Measurements from ENCODE around the gene SBSN.

SBSN gene

DNA sequence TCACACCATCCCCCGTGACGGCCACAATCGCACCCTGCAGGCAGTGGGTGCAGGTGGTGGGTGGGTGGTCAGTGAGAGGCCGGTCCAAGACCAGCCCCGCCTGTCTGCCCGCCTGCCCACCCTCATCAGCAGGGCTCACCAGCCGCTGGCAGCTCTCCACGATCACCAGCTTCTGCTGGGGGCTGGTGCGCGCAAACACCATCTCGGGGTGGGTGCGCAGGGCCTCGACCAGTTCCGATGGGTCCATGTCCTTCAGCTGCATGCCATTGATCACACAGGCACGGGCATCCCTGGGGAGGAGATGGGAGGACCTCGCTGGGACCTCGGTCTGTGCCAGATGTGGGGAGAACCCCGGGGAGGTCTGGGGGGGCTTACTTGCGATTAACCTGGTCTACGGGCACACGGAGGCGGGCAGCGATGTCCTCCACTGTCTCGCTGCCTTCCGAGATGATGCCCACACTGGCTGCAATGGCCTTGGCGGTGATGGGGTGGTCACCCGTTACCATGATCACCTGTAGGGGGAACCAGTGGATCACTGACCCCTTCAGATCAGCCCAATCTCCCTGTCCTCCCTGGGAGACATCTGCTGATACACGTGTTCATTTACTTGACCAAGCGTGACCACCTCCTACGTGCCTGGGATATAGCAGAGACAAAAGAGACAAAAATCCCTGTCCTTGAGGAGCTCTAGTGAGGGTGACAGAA is 27.3 kb upstream of the SBSN start:
- Histone ChIP-seq H3K27ac (no peak overlapping the region), H3K4me3 (no peak overlapping the region)

DNA sequence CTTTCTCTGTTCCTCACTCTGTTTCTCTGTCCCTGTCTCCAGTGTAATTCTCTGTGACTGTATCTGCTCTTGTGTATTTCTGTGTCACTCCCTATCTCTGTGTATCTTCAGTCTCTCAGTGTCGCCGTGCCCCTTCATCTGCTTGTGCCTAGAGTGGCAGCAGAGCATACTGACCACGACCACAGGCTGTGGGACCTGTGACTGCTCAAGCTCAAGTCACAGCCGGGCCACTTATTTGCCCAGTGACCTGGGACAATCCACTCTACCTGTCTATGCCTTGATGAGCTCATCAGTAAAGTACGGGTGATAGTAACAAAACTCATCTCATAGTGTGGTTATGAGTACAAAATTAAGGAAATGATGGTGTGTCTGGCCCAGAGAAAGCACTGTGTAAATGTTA is 26.0 kb upstream of the SBSN start:
- Histone ChIP-seq H3K27ac (no peak overlapping the region), H3K4me3 (no peak overlapping the region)

GRCh38 chr19:35553385-35554000 is 25.4 kb upstream of the SBSN start:
- H3K4me3 ChIP-seq: no peak overlapping the region
- H3K27ac ChIP-seq: no peak overlapping the region

- H3K4me3 ChIP-seq: no peak overlapping the region
- no peak overlapping the region for H3K27ac ChIP-seq
These were observed 24.6 kb upstream of the SBSN start for GRCh38 chr19:35552534-35553384.

DNA sequence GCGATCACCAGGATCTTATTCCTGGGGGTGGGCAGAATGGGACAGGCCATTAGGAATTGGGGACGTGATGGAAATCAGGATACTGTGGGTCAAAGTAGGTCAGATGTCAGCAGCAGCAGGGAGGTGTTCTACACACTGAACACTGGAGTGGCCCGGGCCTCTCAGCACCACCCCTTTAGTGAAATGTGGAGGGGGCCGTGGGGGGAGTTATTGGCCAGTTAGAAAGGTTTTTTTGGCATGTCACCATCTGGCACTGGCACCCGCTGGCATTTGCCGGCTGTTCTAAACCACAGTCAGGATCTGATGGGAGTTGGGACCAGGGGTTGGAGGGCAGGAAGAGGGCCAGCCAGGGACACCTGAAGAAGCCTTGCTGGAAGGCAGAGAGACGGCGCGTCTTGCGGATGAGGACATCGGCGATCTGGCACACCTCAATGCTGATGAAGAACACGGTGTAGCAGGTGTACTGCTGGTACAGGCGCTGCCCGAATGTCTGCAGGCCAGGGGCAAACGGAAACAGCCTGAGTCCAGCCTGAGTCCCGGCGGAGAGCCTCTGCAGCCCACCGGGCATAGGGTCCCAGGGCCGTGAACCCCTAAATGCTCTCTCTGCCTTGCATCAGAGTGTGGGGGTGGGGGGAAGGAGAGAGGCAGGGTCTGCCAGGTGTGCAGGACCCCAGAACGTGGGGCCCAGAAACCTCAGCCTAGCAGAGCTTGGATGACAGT is 23.1 kb upstream of the SBSN start:
- Histone ChIP-seq H3K4me3 (no peak overlapping the region), H3K27ac (no peak overlapping the region)

DNA sequence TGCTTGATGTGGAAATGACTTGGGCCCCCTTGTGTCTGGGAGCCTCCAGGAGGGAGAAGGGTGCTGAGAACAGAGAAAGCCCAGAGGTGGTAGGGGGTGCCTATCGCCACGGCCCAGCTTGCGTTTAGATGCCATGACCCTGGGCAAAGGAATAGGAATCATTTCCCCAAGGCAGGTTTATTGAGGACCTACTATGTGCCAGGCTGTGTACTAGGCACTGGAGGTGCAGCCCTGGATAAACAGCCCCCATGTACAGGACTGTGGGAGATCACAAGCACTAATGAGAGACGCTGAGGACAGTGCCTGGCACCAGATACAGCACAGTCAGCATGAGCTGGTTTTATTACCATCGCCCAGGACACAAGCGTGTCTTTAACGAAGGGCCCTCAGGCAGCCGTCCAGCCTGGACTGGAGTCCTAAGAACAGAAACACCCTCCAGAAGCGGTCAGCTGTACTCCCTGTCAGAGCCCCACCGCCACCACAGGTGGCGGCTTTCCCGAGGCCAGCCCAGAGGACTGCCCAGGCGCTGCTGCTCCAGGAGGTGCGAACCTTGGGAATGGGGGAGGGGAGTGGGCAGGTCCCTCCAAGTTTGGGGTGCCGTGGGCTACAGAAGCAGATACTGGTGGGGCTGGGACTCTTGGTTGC is 21.9 kb upstream of the SBSN start:
- H3K27ac ChIP-seq: no peak overlapping the region
- no peak overlapping the region for H3K4me3 ChIP-seq

DNA sequence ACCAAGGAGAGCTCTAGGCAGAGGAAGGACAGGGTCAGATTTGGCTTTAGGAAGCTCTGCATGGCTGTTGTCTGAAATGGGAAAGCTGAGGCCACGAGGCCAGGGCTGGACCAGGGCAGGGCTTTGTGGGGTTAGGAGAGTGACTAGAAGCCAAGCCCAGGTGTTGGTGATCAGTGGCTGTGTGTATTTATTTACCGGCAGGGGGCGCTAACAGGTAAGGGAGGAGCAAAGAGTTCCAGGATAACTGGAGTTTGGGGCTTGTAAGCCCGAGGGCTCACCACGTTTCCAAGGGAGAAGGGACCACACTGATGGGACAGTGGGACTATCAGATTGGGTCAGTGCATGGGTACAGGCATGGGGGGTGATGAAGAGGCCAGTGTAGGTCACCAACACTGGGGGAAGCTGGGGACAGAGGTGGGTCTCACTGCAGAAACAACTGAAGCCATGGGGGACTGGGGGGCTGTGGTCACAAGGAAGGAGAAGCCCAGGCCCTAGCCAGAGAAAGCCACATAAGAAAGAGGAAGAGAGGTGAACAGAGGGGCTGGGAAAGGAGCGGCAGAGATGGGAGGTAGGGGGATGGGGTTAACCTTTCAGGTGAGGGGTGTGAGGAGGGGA is 21.2 kb upstream of the SBSN start:
- no peak overlapping the region for H3K27ac ChIP-seq

GRCh38 chr19:35546532-35546931 is 18.4 kb upstream of the SBSN start:
- Histone ChIP-seq H3K27ac (peak overlapping the region in 11 of 21 experiments; percentile 43 to 97 (median 93)), H3K4me3 (peak overlapping the region; percentile 71 to 96 (median 90))

More for the DNA sequence above, 21.2 kb upstream of the SBSN start:
- H3K4me3 ChIP-seq: no peak overlapping the region

DNA sequence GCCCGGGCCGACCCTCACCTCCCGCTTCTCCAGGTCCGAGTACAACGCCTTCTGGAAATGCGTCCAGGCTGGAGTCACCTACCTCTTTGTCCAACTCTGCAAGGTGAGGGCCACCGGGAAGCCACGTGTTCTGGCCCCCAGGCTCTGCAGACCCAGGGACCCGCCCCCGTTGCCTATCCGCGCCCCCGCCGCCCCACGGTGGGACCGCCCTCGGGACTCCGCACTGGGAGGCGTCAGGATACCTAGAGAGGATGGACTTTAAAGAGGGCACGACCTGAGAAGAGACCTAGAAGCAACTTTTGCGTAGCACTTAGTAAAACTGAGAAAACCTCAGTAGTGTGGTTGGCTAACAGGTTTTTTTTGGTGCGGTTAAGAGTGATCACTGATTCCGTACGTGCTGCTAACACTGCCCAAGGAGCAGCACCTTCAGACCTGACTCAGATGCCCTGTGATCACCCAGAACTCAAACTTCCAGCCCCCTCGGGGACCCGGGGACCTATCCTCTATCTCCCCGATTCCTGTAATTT is 17.8 kb upstream of the SBSN start:
- Histone ChIP-seq H3K4me3 (peak overlapping the region; percentile 71 to 96 (median 90)), H3K27ac (peak overlapping the region; percentile 68 to 97 (median 91))

GRCh38 chr19:35545001-35545854 is 17.1 kb upstream of the SBSN start, which contains the start of gene TMEM147:
TMEM147 (plus strand) TSS chr19:35545626; CDS start chr19:35545740, 114 bp downstream.
- H3K27ac ChIP-seq: peak within 1 kb of the TSS; percentile 68 to 97 (median 91)
- peak within 1 kb of the TSS; percentile 71 to 96 (median 90) for H3K4me3 ChIP-seq

DNA sequence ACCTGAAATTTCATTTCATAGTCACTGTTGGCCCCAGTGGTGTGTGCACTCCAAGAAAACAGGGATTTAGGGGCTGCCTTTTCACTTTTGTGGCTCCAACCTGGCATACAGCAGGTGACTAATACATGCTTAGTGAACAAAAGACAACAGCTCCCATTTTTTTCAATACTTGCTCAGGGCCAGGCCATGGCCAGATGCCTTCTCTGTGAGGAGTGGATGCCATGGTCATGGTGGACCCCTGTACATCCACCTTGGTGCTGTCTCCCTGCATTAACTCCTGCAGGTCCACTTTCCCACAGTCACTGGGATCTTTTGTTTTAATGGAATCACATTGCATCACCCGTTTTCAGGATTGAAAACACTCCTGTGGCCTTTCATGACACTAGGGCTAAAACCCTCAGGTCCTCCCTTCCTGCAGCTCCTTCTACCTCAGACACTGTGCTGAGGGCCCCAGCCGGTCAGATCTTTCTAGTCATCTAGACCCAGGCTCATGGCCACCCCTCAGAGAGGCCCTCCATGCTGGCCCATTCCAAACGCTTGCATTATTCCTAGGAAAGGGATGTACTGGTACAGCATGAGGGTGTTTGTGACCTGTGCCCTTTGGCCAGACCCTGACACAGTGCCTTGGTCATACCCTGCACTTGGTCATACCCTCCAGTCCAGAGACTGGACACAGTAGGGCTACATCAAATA is 16.1 kb upstream of the SBSN start:
- Histone ChIP-seq H3K4me3 (peak overlapping the region; percentile 71 to 96 (median 90)), H3K27ac (peak overlapping the region in 9 of 21 experiments; percentile 86 to 97 (median 92))

DNA sequence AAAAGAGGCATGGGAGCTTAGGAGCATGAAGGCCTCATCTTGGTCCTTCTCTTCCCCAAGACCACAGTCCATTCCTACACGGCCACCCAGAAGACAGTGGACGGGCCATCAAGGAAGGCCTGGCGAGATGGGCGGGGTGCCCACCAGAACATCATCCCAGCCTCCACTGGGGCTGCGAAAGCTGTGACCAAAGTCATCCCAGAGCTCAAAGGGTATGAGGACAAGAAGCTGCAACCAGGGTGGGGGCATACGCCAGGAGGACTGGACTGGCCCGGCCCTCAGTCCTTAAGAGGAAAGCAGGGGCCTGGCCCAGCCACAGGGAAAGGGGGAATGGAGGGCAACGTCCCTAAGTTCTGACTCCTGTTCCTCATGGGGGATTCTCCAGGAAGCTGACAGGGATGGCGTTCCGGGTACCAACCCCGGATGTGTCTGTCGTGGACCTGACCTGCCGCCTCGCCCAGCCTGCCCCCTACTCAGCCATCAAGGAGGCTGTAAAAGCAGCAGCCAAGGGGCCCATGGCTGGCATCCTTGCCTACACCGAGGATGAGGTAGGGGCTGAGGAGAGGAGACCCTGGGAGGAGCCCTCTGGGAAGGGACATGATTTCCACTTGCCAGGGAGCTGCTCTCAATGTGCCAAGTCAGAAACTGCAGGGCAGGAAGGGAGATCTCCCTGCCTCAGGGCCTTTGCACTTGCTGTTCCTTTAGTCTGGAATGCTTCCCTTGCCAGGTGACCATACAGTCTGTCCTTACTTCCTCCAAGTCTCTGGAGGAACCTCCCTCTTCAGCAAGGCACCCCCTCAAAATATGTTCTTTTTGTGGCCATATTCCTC is 15.4 kb upstream of the SBSN start:
- no peak overlapping the region for H3K4me3 ChIP-seq
- H3K27ac ChIP-seq: no peak overlapping the region

GRCh38 chr19:35542209-35542608 is 14.1 kb upstream of the SBSN start:
- no peak overlapping the region for H3K4me3 ChIP-seq
- no peak overlapping the region for H3K27ac ChIP-seq

- Histone ChIP-seq H3K27ac (no peak overlapping the region), H3K4me3 (no peak overlapping the region)
These were observed 12.3 kb upstream of the SBSN start for GRCh38 chr19:35540356-35540927.

- no peak overlapping the region for H3K4me3 ChIP-seq
- no peak overlapping the region for H3K27ac ChIP-seq
These were observed 11.7 kb upstream of the SBSN start for GRCh38 chr19:35539850-35540249.

GRCh38 chr19:35539314-35539713 is 11.2 kb upstream of the SBSN start:
- H3K27ac ChIP-seq: no peak overlapping the region
- H3K4me3 ChIP-seq: no peak overlapping the region

Measured in skin epidermis (tissue), 12 donors.